Measurements from ENCODE around the gene GPD1L. TPM values are rescaled to one million over a fixed set of nuclear protein-coding genes. Genes with fewer than 3 reads are reported as not detected.

GPD1L gene
- total and polyA plus RNA-seq, 10 of the 15 experiments (the other 5 are each of a cell fraction or from before 2014, with no cell fraction given), result 0.77 to 4.8 (median 3.9) TPM

Other genes starting within 250 kb of the GPD1L start
- not detected in 2 replicates for gene OSBPL10, start 125.4 kb upstream of the GPD1L start, total RNA-seq (2014; rRNA removed)
- not detected in 2 replicates for gene OSBPL10, start 125.4 kb upstream of the GPD1L start, total RNA-seq (2014; rRNA removed; fragmentation: Illumina TruSeq; extraction: Trizol)
- gene OSBPL10, start 125.4 kb upstream of the GPD1L start, total RNA-seq (2021), result 0.03 and 0.24 TPM in 2 replicates
- gene OSBPL10, start 125.4 kb upstream of the GPD1L start, polyA plus RNA-seq (2011; rRNA removed), result not detected in 2 replicates
- gene OSBPL10, start 125.4 kb upstream of the GPD1L start, polyA plus RNA-seq (2014; fragmentation: Illumina TruSeq; extraction: Trizol), result not detected in 2 replicates
- under 1 TPM; 0.03 to 0.15 TPM for gene OSBPL10, start 125.4 kb upstream of the GPD1L start, polyA plus RNA-seq (2014; fragmentation: Nextera tagmentation; extraction: Ambion mirVana)
- 0.03 TPM in 1 of 2 replicates, not detected in the other for gene OSBPL10, start 125.4 kb upstream of the GPD1L start, polyA plus RNA-seq (2014; rRNA removed)
- under 1 TPM; 0.09 to 0.25 TPM for gene OSBPL10, start 125.4 kb upstream of the GPD1L start, polyA plus RNA-seq (2016; fragmentation: Nextera tagmentation; extraction: Ambion mirVana)
- gene ZNF860, start 124.9 kb upstream of the GPD1L start, total RNA-seq (2014; rRNA removed), result not detected in 2 replicates
- not detected in 2 replicates for gene ZNF860, start 124.9 kb upstream of the GPD1L start, total RNA-seq (2014; rRNA removed; fragmentation: Illumina TruSeq; extraction: Trizol)
- gene ZNF860, start 124.9 kb upstream of the GPD1L start, total RNA-seq (2021), result not detected in 2 replicates
- gene ZNF860, start 124.9 kb upstream of the GPD1L start, polyA plus RNA-seq (2011; rRNA removed), result not detected in 2 replicates
- not detected in 2 replicates for gene ZNF860, start 124.9 kb upstream of the GPD1L start, polyA plus RNA-seq (2014; fragmentation: Illumina TruSeq; extraction: Trizol)
- not detected for gene ZNF860, start 124.9 kb upstream of the GPD1L start, polyA plus RNA-seq (2014; fragmentation: Nextera tagmentation; extraction: Ambion mirVana)
- not detected in 2 replicates for gene ZNF860, start 124.9 kb upstream of the GPD1L start, polyA plus RNA-seq (2014; rRNA removed)
- gene ZNF860, start 124.9 kb upstream of the GPD1L start, polyA plus RNA-seq (2016; fragmentation: Nextera tagmentation; extraction: Ambion mirVana), result not detected
- 0.23 TPM in 1 of 2 replicates, not detected in the other for gene CMTM8, start 132.1 kb downstream of the GPD1L start, total RNA-seq (2014; rRNA removed)
- not detected in 2 replicates for gene CMTM8, start 132.1 kb downstream of the GPD1L start, total RNA-seq (2014; rRNA removed; fragmentation: Illumina TruSeq; extraction: Trizol)
- not detected in 2 replicates for gene CMTM8, start 132.1 kb downstream of the GPD1L start, total RNA-seq (2021)
- gene CMTM8, start 132.1 kb downstream of the GPD1L start, polyA plus RNA-seq (2011; rRNA removed), result 0.07 and 0.11 TPM in 2 replicates
- not detected in 2 replicates for gene CMTM8, start 132.1 kb downstream of the GPD1L start, polyA plus RNA-seq (2014; fragmentation: Illumina TruSeq; extraction: Trizol)
- gene CMTM8, start 132.1 kb downstream of the GPD1L start, polyA plus RNA-seq (2014; fragmentation: Nextera tagmentation; extraction: Ambion mirVana), result not detected
- gene CMTM8, start 132.1 kb downstream of the GPD1L start, polyA plus RNA-seq (2014; rRNA removed), result not detected in 2 replicates
- gene CMTM8, start 132.1 kb downstream of the GPD1L start, polyA plus RNA-seq (2016; fragmentation: Nextera tagmentation; extraction: Ambion mirVana), result not detected

Measured in GM12878 (cell line).